ENCODE data around the gene VSIR. TPM values are rescaled to one million over a fixed set of nuclear protein-coding genes. Genes with fewer than 3 reads are reported as not detected.

The VSIR gene
- total and polyA plus RNA-seq, 7 donors: 12.0 to 73.1 (median 40.2) TPM

DNA sequence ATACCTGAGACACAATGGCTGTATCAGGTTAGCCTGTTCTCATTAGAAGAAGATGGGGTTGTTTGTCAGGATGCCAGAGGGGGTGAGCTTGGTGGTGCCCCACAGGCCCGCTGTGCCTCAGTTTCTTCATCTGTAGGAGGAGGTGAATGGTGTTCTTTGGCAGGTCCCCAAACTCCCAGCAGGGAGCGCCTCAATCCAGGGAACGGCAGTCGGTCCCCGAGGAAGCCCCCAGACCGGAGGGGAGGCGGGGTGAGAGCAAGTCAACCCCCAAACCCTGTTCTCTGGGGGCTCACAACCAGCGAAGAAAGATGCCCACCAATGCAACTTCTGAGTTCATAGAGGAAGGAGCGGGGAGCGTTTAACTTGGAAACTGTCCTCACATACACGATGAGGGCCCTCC lies 69.7 kb downstream of the VSIR start:
- WGBS, 2 donors: 77 to 87% methylated on average over 11 of the region's 11 CpGs
- TF ChIP-seq POLR2A (IDR thresholded peaks at IDR 0.05): no peak
- no peak for TF ChIP-seq CTCF (IDR thresholded peaks at IDR 0.05)
- TF ChIP-seq POLR2AphosphoS5 (IDR thresholded peaks at IDR 0.05): no peak
- TF ChIP-seq EP300 (IDR thresholded peaks at IDR 0.05): no peak
- intact Hi-C loops (cut with DNase I): loop anchor here (5.0 kb wide), 1 partner anchor 109 kb away; no protein-coding TSS in a partner anchor

DNA sequence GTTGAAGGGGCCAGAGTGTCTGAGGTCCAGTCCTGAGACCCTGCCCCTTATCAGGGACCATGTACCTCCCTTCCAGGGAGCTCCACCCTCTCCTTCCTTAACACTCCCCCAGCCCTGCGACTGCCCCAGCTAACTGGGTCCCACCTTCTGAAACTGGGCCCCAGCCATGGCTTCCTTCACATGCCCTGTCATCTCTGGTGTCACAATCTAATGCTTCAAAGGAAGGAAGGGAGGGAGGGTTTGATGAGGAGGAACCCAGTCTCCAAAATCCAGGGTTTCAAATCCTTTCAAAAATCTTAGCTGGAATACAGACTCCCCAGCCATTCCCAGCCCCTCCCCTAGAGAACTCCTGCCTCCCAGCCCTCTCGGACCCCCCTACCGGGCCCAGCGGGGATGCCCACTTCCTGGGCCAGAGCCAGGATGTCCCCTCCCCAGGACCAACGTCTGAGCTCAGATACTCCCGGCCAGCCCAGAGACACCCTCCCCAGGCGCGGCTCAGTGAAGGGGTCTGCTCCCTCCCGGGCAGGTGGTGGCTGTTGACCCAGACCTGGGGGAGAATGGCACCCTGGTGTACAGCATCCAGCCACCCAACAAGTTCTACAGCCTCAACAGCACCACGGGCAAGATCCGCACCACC lies 71.7 kb downstream of the VSIR start:
- H3K9me3 ChIP-seq: no peaks in the 10 kb centered on the region
- no peaks in the 10 kb centered on the region for H3K36me3 ChIP-seq
- DNase-seq: no peak

More for the DNA sequence above, 69.7 kb downstream of the VSIR start:
- no peak for DNase-seq
- Histone ChIP-seq H3K4me1 (no peaks in the 10 kb centered on the region), H3K27ac (no peak overlapping the region), H3K27me3 (no peaks in the 10 kb centered on the region), H3K9me3 (no peaks in the 10 kb centered on the region), H3K36me3 (no peaks in the 10 kb centered on the region), H3K4me3 (no peak overlapping the region)

GRCh38 chr10:71700731-71701368 lies 72.5 kb downstream of the VSIR start:
- WGBS, 2 donors: 92 to 94% methylated on average over 11 of the region's 11 CpGs

More for the DNA sequence above, 71.7 kb downstream of the VSIR start:
- WGBS, 2 donors: 79 to 82% methylated on average over 11 of the region's 11 CpGs
- TF ChIP-seq EP300 (IDR thresholded peaks at IDR 0.05) (no peak), CTCF (IDR thresholded peaks at IDR 0.05) (no peak), POLR2AphosphoS5 (IDR thresholded peaks at IDR 0.05) (no peak), POLR2A (IDR thresholded peaks at IDR 0.05) (no peak)
- H3K27me3 ChIP-seq: no peaks in the 10 kb centered on the region
- H3K4me1 ChIP-seq: no peaks in the 10 kb centered on the region
- no peak overlapping the region for H3K4me3 ChIP-seq
- no peak overlapping the region for H3K27ac ChIP-seq
- intact Hi-C loops (cut with DNase I): loop anchor here (5.0 kb wide), 1 partner anchor 111 kb away; no protein-coding TSS in a partner anchor

GRCh38 chr10:71698737-71699136 lies 74.6 kb downstream of the VSIR start:
- no peak for TF ChIP-seq POLR2AphosphoS5 (IDR thresholded peaks at IDR 0.05)
- no peak overlapping the region for H3K27ac ChIP-seq
- WGBS, 2 donors: 77 to 85% methylated on average over 5 of the region's 5 CpGs
- DNase-seq: no peak
- H3K36me3 ChIP-seq: no peaks in the 10 kb centered on the region
- intact Hi-C loops (cut with DNase I): no loop called here
- no peaks in the 10 kb centered on the region for H3K9me3 ChIP-seq
- no peaks in the 10 kb centered on the region for H3K27me3 ChIP-seq
- H3K4me3 ChIP-seq: no peak overlapping the region
- no peaks in the 10 kb centered on the region for H3K4me1 ChIP-seq

More at GRCh38 chr10:71700731-71701368, 72.5 kb downstream of the VSIR start:
- intact Hi-C loops (cut with DNase I): loop anchor here (5.0 kb wide), 1 partner anchor 111 kb away; no protein-coding TSS in a partner anchor
- no peak for DNase-seq
- Histone ChIP-seq H3K4me1 (no peaks in the 10 kb centered on the region), H3K27ac (no peak overlapping the region), H3K4me3 (no peak overlapping the region), H3K9me3 (no peaks in the 10 kb centered on the region), H3K27me3 (no peaks in the 10 kb centered on the region), H3K36me3 (no peaks in the 10 kb centered on the region)
- TF ChIP-seq EP300 (IDR thresholded peaks at IDR 0.05) (no peak), POLR2AphosphoS5 (IDR thresholded peaks at IDR 0.05) (no peak), POLR2A (IDR thresholded peaks at IDR 0.05) (no peak), CTCF (IDR thresholded peaks at IDR 0.05) (no peak)

DNA sequence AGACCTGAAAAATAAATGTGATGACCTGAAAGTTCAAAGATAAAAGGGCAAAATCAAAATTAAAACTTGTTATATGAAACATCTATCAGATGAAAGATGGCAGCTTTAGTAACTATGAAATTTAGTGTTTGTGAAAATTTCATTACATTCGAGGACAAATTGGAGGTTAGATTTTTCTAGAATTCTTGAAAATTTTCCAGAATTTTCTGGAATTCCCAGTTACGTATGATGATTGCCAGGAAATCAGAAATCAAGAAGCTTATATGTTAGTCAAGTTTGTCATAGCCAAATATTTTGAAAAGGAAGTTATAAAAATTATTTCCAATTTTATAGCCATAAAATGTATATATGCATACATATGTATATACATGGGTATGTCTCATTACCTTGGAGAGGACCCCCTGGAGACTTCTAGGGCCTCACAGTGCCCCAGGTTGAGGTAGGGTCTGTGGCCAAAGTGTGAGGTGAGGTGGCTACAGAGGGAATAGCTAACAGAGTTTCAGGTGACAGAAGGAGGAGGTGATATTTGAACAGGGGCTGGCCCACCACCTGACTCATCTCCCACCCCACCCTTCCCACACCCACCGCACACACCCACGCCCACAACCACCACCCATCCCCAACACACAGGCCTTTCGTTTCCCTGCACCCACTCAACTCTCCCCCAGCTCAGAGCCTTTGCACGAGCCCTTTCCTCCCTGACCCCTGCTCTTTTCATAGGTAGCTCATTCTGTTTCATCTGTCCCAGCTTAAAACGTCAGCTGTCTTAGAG lies 75.2 kb downstream of the VSIR start:
- no peaks in the 10 kb centered on the region for H3K9me3 ChIP-seq
- no peak for DNase-seq
- no peak for TF ChIP-seq CTCF (IDR thresholded peaks at IDR 0.05)
- no peak for TF ChIP-seq POLR2A (IDR thresholded peaks at IDR 0.05)
- no peak for TF ChIP-seq EP300 (IDR thresholded peaks at IDR 0.05)
- TF ChIP-seq POLR2AphosphoS5 (IDR thresholded peaks at IDR 0.05): no peak
- H3K4me3 ChIP-seq: no peak overlapping the region
- no peak overlapping the region for H3K27ac ChIP-seq
- no peaks in the 10 kb centered on the region for H3K27me3 ChIP-seq
- WGBS, 2 donors: 51 to 55% methylated on average over 7 of the region's 7 CpGs
- no peaks in the 10 kb centered on the region for H3K4me1 ChIP-seq
- intact Hi-C loops (cut with DNase I): no loop called here
- H3K36me3 ChIP-seq: no peaks in the 10 kb centered on the region
